Pancreas (tissue), 10 donors: ENCODE results near the gene SLC49A3. TPM values are rescaled to one million over a fixed set of nuclear protein-coding genes. Genes with fewer than 3 reads are reported as not detected.

Experiments used
- ATAC-seq, 4 donors: fragments of 200-7000 bp; cut with Tn5 transposase; one replicate each; pipeline versions ENCODE4 v1.8.0 to v1.9.1; 2020; ENCODE audit warnings: mild to moderate bottlenecking in 4 of 4, moderate library complexity in 4 of 4
- DNase-seq, 6 donors: peaks; one replicate each; pipeline ENCODE4 v3.0.0-alpha.2; 2020
- FAIRE-seq: peaks from 2 replicates; lab custom pipeline; 2012; peaks lifted over from hg19 to GRCh38; lab: Jason Lieb, UNC
- H3K27ac ChIP-seq, 4 donors: fragments of 200-600 bp; sonication (generic); 1 replicate in 3 of 4; 2 replicates in 1 of 4; pipeline versions ENCODE4 v1.5.0 to v1.8.0; 2020
- H3K27me3 ChIP-seq, 4 donors: fragments of 200-600 bp; one replicate each; pipeline ENCODE4 v1.8.0; 2021
- H3K36me3 ChIP-seq, 3 donors: fragments of 200-600 bp; sonication (generic) in 1 of 3; one replicate each; pipeline versions ENCODE4 v1.5.0 to v1.8.0; 2020 to 2021
- H3K4me1 ChIP-seq, 3 donors: fragments of 200-600 bp; one replicate each; pipeline ENCODE4 v1.8.0; 2021
- H3K4me3 ChIP-seq, 4 donors: fragments of 200-600 bp; sonication (generic) in 2 of 4; one replicate each; pipeline versions ENCODE4 v1.5.0 to v1.8.0; 2020 to 2021
- H3K9me3 ChIP-seq, 4 donors: fragments of 200-600 bp; one replicate each; pipeline ENCODE4 v1.8.0; 2021
- WGBS, 2 donors: extraction: QIAGEN DNeasy Blood & Tissue Kit; methylation state at CpG; one replicate each; pipeline ENCODE4 v1.1.7; 2013; 5-methylcytosine and 5-hydroxymethylcytosine counted together
- intact Hi-C, 3 donors: fragments of 100-400 bp; cut with DNase I; formaldehyde crosslinking; loops; one replicate each; pipeline versions ENCODE4 v1.11.1 to v1.14.2; 2022
- polyA plus RNA-seq, 2 donors: library from polyadenylated mRNA; stranded (reverse); fragments of 200-250 nt; gene quantifications; one replicate each; pipeline ENCODE4 v1.2.3, GENCODE V29; 2013
- total RNA-seq, 6 donors: library from RNA; stranded (reverse); fragmentation: NEBNext Ultra II Directional in 4 of 6; extraction: Animal tissue kit (Norgen Biotek cat#: 25700) in 4 of 6; gene quantifications; one replicate each; pipeline versions ENCODE4 v1.2.1 to v1.2.4, GENCODE V29; 2021 to 2023
- TF ChIP-seq, protein P1 (sequence below), 4 donors: fragments of 200-600 bp; sonication (generic) in 3 of 4; IDR thresholded peaks; one replicate each; pipeline versions ENCODE4 v1.5.0 to v1.8.0; 2021; ENCODE audit warnings: antibody characterized with exemption in 4 of 4
- donor health status: healthy with polysubstance abuse.
- donor health status: DM: no; HTN: no; CAD: no; lungs with moderate emphysema.
- donor health status: DM: no; HTN: no; CAD: no.
- donor health status: control.
- donor health status: control.
- donor health status: Bipolar disorder and iron deficiency.
- donor health status: DM: yes; HTN: yes; CAD: no.
- donor health status: DM: no; HTN: no; CAD: no.
- donor health status: DM: no; HTN: no; CAD: no.
- donor health status: DM: yes; HTN: yes; CAD: no.

SLC49A3 gene
- total and polyA plus RNA-seq, 8 donors: 3.3 to 20.8 (median 6.1) TPM

- Histone ChIP-seq H3K4me3 (no peak overlapping the region), H3K27ac (no peak overlapping the region), H3K4me1 (no peaks in the 10 kb centered on the region), H3K9me3 (no peaks in the 10 kb centered on the region), H3K36me3 (no peaks in the 10 kb centered on the region), H3K27me3 (no peaks in the 10 kb centered on the region)
- ATAC-seq: no peak
- DNase-seq: peak in 1 of 6 donors; percentile 52
- FAIRE-seq: no peak
- TF ChIP-seq, protein P1, sequence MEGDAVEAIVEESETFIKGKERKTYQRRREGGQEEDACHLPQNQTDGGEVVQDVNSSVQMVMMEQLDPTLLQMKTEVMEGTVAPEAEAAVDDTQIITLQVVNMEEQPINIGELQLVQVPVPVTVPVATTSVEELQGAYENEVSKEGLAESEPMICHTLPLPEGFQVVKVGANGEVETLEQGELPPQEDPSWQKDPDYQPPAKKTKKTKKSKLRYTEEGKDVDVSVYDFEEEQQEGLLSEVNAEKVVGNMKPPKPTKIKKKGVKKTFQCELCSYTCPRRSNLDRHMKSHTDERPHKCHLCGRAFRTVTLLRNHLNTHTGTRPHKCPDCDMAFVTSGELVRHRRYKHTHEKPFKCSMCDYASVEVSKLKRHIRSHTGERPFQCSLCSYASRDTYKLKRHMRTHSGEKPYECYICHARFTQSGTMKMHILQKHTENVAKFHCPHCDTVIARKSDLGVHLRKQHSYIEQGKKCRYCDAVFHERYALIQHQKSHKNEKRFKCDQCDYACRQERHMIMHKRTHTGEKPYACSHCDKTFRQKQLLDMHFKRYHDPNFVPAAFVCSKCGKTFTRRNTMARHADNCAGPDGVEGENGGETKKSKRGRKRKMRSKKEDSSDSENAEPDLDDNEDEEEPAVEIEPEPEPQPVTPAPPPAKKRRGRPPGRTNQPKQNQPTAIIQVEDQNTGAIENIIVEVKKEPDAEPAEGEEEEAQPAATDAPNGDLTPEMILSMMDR (IDR thresholded peaks at IDR 0.05): no peak
- WGBS, 2 donors: 39 to 46% methylated on average over 17 of the region's 17 CpGs
- intact Hi-C loops: no loop called here
These were observed 34.0 kb downstream of the SLC49A3 start for GRCh38 chr4:654871-655463.

DNA sequence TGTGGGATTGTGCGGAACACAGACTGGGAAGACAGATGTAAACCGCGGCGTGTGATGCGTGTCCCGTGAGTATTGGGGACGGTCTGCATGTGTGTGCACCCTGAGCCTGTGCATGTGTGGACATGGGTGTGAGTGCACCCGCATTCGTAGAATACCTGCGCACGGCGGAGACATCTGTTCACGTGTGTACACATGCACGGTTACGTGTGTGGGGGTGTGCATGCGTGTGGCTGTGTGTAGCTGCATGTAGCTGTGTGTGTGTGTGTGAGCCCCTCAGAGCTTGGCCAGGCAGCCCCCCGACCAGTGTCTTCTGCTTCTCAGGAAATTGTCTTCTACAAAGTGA lies 34.5 kb downstream of the SLC49A3 start:
- WGBS, 2 donors: 83 to 93% methylated on average over 17 of the region's 17 CpGs
- Histone ChIP-seq H3K36me3 (no peaks in the 10 kb centered on the region), H3K4me1 (no peaks in the 10 kb centered on the region), H3K27ac (no peak overlapping the region), H3K4me3 (no peak overlapping the region), H3K9me3 (no peaks in the 10 kb centered on the region), H3K27me3 (no peaks in the 10 kb centered on the region)
- peak in 1 of 6 donors; percentile 27 for DNase-seq
- intact Hi-C loops: no loop called here
- TF ChIP-seq, protein P1 (IDR thresholded peaks at IDR 0.05): no peak
- FAIRE-seq: no peak
- ATAC-seq: no peak

DNA sequence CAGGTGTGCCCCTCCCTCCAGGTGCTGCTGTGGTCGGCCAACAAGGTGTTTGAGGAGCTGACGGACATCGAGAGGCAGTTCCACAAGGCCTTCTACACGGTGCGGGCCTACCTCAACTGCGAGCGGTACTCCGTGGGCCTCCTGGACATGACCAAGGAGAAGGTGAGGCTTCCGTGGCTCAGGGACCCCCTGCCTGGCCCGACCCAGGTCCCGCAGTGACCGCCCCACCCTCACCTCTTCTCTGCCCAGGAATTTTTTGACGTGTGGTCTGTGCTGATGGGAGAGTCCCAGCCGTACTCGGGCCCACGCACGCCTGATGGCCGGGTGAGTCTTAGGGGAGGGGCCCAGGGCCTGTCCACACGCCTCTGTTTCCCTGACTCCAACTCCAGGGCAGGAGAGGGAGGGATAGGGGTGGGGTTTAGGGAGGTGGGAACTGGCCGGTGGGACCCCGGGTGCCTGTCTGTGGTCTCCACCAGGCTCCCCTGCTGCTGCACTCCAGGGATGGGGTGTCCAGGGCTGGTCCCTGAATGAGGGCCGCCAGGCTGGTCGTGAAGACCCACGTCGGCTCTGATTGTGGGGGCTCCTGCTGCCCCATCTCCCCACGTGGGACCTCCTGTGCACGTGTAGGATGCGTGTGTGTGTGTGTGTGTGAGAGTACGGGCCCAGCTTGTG lies 35.0 kb downstream of the SLC49A3 start:
- DNase-seq (peak in 1 of 6 donors; percentile 40), ATAC-seq (no peak), FAIRE-seq (no peak)
- H3K9me3 ChIP-seq: no peaks in the 10 kb centered on the region
- no peaks in the 10 kb centered on the region for H3K36me3 ChIP-seq
- no peaks in the 10 kb centered on the region for H3K27me3 ChIP-seq
- no peak overlapping the region for H3K4me3 ChIP-seq
- H3K27ac ChIP-seq: no peak overlapping the region
- intact Hi-C loops: no loop called here
- no peaks in the 10 kb centered on the region for H3K4me1 ChIP-seq
- 74 to 83% methylated on average over 29 of the region's 29 CpGs for WGBS, 2 donors
- TF ChIP-seq, protein P1 (IDR thresholded peaks at IDR 0.05): no peak

DNA sequence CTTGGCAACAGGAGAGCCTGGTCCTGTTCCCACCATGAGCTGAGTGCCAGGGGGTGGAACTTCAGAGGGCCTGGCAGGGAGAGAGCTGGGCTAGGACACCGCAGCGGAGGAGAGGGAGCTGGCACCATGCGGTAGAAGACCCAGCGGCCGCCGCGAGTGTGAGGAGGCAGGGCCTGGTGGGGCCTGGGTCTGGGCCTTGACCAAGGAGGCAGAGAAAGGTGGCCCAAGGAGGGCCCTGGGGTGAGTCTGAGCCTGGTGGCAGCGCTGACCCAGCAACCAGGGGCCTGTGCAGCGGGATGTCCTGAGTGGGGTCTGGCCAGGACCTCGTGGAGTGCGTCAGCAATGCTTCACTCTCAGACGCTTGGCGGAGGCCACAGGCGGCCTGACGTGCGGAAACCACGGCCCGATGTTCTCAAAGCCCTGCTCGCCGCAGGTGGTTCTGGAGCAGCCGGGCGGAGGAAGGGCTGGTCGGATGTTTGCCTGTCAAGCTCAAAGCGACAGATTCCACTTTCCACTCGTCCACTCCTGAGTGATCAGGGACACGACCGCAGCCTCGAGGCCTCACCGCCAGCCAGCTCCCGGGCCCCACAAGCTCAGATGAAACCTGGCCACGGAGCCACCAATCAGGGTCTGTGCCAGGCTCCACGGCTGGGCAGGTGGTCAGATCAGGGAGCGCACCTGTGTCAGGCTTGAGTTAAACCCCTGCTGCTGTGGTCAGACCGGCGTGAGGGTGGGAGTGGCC lies 35.7 kb downstream of the SLC49A3 start:
- 85 to 86% methylated on average over 35 of the region's 35 CpGs for WGBS, 2 donors
- Histone ChIP-seq H3K4me1 (no peaks in the 10 kb centered on the region), H3K27ac (no peak overlapping the region), H3K9me3 (no peaks in the 10 kb centered on the region), H3K27me3 (no peaks in the 10 kb centered on the region), H3K36me3 (no peaks in the 10 kb centered on the region), H3K4me3 (no peak overlapping the region)
- ATAC-seq (no peak), FAIRE-seq (no peak), DNase-seq (peak in 1 of 6 donors; percentile 34)
- intact Hi-C loops: no loop called here
- TF ChIP-seq, protein P1 (IDR thresholded peaks at IDR 0.05): no peak
